Measurements from ENCODE around the gene IFI6. TPM values are rescaled to one million over a fixed set of nuclear protein-coding genes. Genes with fewer than 3 reads are reported as not detected.

The IFI6 gene
- total and polyA plus RNA-seq, 2 of the 13 experiments (the other 11 are each of a cell fraction or from before 2014, with no cell fraction given) = 12.9 to 13.2 TPM

DNA sequence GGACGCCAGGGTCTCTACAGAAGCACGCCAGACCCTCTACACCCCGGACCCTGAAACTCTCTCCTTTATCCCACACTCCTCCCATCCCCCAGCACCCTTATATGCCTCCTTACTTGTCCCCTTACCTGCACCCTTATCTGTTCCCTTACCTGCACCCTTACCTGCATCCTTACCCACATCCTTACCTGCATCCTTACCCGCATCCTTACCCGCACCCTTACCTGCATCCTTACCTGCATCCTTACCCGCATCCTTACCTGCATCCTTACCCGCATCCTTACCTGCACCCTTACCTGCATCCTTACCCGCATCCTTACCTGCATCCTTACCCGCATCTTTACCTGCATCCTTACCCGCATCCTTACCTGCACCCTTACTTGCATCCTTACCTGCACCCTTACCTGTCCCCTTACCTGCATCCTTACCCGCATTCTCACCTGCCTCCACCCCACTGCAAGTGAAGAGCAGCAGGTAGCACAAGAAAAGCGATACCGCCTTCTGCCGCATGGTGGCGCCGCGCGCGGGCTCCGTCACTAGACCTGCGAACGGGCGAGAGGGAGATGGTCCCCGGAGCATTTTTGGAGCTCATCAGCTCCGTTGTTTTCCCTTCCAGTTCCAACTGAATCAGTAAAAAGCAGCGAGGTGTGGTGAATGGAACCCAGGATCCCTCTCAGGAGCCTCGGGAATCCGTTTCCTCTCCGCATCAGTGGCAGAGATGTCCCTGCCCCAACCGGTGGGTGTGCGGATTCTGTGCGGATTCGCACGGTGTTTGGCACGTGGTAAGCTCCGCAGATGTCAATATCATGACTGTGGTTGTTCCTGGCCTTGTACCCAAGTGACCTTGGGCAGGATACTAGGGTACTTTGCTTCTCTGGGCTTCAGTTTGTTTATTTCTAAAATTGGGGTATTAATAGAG, 2.9 kb downstream of the IFI6 start (continued):
- TF ChIP-seq BCL6 (CRISPR knock-in tag; IDR thresholded peaks at IDR 0.05) (no peak), FOXO1 (CRISPR knock-in tag; IDR thresholded peaks at IDR 0.05) (peak; percentile 41; the same call in 1 of the 2 replicates), ZNF460 (CRISPR knock-in tag; IDR thresholded peaks at IDR 0.05; ENCODE audit: borderline replicate concordance) (no peak), PLRG1 (conservative IDR thresholded peaks at IDR 0.05) (no peak), CREB1 (IDR thresholded peaks at IDR 0.05) (no peak; the same call in 1 of the 2 replicates), CREB1 (CRISPR knock-in tag; IDR thresholded peaks at IDR 0.05) (peak; percentile 47), IRX3 (CRISPR knock-in tag; IDR thresholded peaks at IDR 0.05; ENCODE audit: borderline replicate concordance, low read depth) (no peak), ZNF441 (CRISPR knock-in tag; IDR thresholded peaks at IDR 0.05; ENCODE audit: borderline replicate concordance) (peak; percentile 78; the same call in 1 of the 2 replicates), CCAR2 (optimal IDR thresholded peaks at IDR 0.05; ENCODE audit: low read depth, low read length) (no peak), ZNF468 (CRISPR knock-in tag; IDR thresholded peaks at IDR 0.05) (no peak), PCBP1 (IDR thresholded peaks at IDR 0.05; ENCODE audit: borderline replicate concordance, low read depth, low read length) (no peak), NFIC (IDR thresholded peaks at IDR 0.05; ENCODE audit: low read length) (no peak), ZNF552 (CRISPR knock-in tag; IDR thresholded peaks at IDR 0.05; ENCODE audit: borderline replicate concordance) (no peak), KMT2A (CRISPR knock-in tag; IDR thresholded peaks at IDR 0.05) (no peak), SMC3 (IDR thresholded peaks at IDR 0.05; ENCODE audit: low read length) (peak; percentile 37; the same call in 1 of the 2 replicates), ZNF577 (CRISPR knock-in tag; IDR thresholded peaks at IDR 0.05; ENCODE audit: borderline replicate concordance, low read depth) (no peak)
- TF ChIP-seq, protein P1, sequence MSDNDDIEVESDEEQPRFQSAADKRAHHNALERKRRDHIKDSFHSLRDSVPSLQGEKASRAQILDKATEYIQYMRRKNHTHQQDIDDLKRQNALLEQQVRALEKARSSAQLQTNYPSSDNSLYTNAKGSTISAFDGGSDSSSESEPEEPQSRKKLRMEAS (IDR thresholded peaks at IDR 0.05) = peak; percentile 60
- TF ChIP-seq, protein P2, sequence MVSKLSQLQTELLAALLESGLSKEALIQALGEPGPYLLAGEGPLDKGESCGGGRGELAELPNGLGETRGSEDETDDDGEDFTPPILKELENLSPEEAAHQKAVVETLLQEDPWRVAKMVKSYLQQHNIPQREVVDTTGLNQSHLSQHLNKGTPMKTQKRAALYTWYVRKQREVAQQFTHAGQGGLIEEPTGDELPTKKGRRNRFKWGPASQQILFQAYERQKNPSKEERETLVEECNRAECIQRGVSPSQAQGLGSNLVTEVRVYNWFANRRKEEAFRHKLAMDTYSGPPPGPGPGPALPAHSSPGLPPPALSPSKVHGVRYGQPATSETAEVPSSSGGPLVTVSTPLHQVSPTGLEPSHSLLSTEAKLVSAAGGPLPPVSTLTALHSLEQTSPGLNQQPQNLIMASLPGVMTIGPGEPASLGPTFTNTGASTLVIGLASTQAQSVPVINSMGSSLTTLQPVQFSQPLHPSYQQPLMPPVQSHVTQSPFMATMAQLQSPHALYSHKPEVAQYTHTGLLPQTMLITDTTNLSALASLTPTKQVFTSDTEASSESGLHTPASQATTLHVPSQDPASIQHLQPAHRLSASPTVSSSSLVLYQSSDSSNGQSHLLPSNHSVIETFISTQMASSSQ (IDR thresholded peaks at IDR 0.05; ENCODE audit: low read depth) = no peak
- TF ChIP-seq, protein P2 (CRISPR knock-in tag; IDR thresholded peaks at IDR 0.05; ENCODE audit: borderline replicate concordance) = 0 out of 2 replicates have a peak, but pooled peaks have one; percentile 22
- TF ChIP-seq, protein P3, sequence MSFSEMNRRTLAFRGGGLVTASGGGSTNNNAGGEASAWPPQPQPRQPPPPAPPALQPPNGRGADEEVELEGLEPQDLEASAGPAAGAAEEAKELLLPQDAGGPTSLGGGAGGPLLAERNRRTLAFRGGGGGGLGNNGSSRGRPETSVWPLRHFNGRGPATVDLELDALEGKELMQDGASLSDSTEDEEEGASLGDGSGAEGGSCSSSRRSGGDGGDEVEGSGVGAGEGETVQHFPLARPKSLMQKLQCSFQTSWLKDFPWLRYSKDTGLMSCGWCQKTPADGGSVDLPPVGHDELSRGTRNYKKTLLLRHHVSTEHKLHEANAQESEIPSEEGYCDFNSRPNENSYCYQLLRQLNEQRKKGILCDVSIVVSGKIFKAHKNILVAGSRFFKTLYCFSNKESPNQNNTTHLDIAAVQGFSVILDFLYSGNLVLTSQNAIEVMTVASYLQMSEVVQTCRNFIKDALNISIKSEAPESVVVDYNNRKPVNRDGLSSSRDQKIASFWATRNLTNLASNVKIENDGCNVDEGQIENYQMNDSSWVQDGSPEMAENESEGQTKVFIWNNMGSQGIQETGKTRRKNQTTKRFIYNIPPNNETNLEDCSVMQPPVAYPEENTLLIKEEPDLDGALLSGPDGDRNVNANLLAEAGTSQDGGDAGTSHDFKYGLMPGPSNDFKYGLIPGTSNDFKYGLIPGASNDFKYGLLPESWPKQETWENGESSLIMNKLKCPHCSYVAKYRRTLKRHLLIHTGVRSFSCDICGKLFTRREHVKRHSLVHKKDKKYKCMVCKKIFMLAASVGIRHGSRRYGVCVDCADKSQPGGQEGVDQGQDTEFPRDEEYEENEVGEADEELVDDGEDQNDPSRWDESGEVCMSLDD (CRISPR knock-in tag; IDR thresholded peaks at IDR 0.05; ENCODE audit: borderline replicate concordance) = no peak
- TF ChIP-seq, protein P4, sequence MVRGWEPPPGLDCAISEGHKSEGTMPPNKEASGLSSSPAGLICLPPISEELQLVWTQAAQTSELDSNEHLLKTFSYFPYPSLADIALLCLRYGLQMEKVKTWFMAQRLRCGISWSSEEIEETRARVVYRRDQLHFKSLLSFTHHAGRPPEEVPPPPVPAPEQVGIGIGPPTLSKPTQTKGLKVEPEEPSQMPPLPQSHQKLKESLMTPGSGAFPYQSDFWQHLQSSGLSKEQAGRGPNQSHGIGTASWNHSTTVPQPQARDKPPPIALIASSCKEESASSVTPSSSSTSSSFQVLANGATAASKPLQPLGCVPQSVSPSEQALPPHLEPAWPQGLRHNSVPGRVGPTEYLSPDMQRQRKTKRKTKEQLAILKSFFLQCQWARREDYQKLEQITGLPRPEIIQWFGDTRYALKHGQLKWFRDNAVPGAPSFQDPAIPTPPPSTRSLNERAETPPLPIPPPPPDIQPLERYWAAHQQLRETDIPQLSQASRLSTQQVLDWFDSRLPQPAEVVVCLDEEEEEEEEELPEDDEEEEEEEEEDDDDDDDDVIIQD (CRISPR knock-in tag; IDR thresholded peaks at IDR 0.05; ENCODE audit: low read depth) = no peak
